Activated CD8-positive, alpha-beta memory T cell treated with anti-CD3 and anti-CD28 coated beads, Interleukin-2, amount 50 U/mL, for 1 hour (primary cell): ENCODE results near the gene UPK3A.
"Not testable (repeated sequence)": the region's sequence is repeated elsewhere in the genome, so short reads cannot be mapped to it uniquely, and the experiment has no call there.

ENCODE experiments used
- DNase-seq: peaks from one replicate; pipeline ENCODE4 v3.0.0-alpha.2; 2020; ENCODE audit errors: extremely low read depth

UPK3A gene

GRCh38 chr22:45281010-45281409 is 3.7 kb upstream of the UPK3A start:
- no peak for DNase-seq

- no peak for DNase-seq
Measured at GRCh38 chr22:45285263-45286058, 712 bp downstream of the UPK3A start.

- DNase-seq, result no peak
Measured at GRCh38 chr22:45286854-45287551, 2.3 kb downstream of the UPK3A start.

GRCh38 chr22:45290410-45290936 is 5.7 kb downstream of the UPK3A start:
- no peak for DNase-seq

DNA sequence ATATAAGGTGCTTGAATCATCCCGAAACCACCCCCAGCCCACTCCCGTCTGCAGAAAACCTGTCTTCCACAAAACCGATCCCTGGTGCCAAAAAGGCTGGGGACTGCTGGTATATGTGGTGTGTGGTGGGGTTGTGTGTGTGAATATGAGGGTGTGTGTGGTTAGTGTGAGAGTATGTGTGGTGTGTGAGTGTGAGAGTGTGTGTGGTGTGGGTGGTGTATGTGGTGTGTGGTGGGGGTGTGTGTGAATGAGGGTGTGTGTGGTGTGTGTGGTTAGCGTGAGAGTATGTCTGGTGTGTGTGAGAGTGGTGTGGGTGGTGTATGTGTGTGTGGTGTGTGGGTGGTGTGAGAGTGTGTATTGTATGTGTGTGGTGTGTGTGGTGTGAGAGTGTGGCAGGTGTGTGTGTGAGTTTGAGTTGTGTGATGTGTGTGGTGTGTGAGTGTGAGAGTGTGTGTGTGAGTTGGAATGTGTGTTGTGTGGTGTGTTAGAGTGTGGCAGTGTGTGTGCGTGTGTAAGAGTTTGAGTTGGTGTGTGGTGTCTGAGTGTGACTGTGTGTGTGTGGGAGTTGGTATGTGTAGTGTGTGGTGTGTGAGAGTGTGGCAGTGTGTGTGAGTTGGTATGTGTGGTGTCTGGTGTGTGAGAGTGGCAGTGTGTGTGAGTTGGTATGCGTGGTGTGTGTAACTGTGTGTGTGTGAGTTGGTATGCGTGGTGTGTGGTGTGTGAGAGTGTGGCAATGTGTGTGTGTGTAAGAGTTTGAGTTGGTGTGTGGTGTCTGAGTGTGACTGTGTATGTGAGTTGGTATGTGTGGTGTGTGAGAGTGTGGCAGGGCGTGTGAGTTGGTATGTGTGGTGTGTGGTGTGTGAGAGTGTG is 6.5 kb downstream of the UPK3A start:
- no peak for DNase-seq

GRCh38 chr22:45291931-45292290 is 7.2 kb downstream of the UPK3A start:
- DNase-seq, result no peak

DNA sequence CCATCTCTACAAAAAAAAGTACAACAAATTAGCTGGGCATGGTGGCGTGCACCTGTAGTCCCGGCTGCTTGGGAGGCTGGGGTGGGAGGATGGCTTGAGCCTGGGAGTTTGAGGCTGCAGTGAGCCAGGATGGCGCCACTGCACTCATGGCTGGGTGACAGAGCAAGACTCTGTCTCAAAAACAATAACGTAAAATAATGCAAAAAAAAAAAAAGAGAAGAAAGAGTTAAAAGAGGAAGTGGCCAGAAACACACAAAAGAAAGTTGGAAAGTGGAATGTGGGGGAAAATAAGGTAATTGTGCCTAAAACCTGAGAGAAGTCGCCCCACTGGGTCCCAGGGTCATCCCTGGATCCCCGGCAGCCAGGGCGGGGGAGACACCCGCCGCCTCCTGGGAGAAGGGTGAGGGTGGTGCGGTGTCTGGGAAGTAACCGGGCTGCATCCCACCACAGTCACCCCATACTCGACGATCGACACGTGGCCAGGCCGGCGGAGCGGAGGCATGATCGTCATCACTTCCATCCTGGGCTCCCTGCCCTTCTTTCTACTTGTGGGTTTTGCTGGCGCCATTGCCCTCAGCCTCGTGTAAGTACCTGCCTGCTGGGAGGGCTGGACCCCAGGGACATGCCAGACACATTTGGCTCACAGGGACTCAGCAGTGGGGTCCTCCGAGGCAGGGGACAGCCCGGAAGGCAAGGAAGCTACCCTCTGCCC is 8.1 kb downstream of the UPK3A start:
- DNase-seq, result no peak

DNA sequence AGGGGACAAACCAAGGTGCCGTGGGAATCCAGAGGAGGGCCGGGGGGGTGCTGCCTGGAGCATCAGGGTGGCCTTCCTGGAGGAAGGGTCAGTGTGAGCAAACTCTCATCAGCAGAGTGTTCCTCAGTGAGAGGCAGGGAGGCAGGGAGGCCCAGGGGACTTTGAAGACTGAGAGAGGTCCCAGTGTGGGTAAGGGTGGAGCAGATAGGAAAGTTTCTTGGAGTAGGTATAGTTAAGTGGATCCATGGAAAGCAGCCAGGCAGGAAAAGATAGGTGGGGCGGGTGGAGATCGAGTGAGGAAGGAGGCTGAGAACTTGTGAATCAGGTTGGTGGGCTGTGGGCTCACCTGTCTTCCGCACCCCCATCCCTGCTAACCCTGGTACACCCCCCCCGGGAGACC is 9.3 kb downstream of the UPK3A start:
- DNase-seq, result no peak

- not testable (repeated sequence) for DNase-seq
Measured at GRCh38 chr22:45295004-45295403, 10.3 kb downstream of the UPK3A start.

- DNase-seq, result no peak
Measured at GRCh38 chr22:45295492-45295891, 10.7 kb downstream of the UPK3A start.

DNA sequence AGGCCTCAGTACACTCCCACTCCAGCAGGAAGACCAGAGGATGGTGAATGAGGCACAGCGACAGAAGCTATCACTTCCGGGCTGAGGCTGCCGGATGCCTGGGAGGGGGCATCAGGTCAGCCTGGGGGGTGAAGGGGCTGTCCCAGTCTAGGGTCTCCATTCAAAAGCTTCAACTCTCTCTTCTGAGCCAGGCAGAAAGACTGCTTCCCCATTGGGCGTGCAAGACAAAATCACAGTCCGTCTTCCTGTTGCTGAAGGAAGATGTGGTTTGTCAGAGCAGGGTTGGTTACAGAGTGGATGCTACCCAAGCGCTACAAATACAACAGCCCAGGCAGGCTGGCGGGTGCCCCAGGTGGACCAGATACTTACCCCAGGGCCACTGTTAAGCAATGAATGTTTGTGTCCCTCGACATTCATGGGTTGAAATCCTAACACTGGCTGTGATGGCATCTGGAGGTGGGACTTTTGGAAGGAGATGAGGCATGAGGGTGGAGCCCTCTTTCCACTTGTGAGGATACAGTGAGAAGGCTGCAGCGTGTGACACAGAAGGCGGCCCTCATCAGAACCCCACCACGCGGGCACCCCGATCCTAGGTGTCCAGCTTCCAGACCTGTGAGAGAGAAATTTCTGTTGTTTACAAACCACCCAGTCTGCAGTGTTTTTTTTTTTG is 12.0 kb downstream of the UPK3A start:
- DNase-seq, result no peak

DNA sequence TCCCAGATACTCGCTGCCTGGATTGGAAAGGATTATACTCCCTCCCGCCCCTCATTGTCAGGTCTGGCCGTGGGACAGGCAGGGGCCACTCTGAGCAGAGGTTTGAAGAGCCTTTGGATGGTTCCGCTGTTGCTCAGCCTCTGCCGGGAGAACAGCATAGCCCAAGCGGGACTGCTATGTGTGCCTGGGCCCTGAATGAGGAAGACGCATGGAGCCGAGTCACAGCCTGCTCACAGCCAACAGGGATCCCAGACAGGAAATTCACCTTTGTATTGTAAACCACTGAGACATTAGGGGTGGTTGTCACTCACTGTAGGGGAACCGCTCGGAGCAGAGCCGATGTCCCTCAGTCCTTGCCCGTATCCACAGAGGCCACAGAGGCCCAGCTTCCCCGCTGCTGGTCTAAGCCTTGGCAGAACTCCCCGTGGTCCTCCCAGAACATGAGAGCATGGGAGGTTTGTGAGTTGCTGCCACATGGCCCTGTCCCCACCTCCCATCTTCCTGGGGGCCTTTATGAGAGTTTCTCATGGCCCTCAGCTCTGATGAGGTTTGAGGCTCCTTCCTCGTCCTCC is 14.3 kb downstream of the UPK3A start:
- DNase-seq, result no peak

- DNase-seq, result no peak
Measured at GRCh38 chr22:45302751-45303150, 18.0 kb downstream of the UPK3A start.

- DNase-seq, result no peak
Measured at GRCh38 chr22:45303181-45303580, 18.4 kb downstream of the UPK3A start.

- no peak for DNase-seq
Measured at GRCh38 chr22:45304971-45305370, 20.2 kb downstream of the UPK3A start.

DNA sequence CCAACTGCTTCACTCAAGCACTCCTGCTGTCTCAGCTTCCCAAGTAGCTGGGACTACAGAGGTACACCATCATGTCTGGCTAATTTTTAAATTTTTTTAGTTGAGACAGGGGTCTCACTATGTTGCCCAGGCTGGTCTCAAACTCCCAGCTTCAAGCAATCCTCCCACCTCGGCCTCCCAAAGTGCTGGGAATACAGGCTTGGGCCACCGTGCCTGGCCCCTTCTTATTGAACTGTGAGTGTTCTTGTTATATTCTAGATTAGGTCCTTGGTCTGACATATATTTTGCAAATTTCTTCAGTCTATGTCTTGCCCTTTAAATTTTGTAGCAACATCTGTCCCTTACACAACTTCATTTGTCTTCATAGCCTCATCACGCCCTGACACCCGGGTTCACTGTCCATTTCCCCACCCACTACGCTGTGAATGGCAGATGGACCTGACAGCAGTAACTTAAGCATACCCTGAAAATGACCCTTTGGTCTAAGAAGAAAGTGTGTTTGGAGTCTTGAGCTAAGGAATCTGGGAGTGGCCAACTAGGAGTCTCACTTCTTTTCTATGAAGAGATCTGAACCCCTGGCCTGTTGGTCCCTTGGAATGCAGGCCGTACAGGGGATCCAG is 20.8 kb downstream of the UPK3A start:
- no peak for DNase-seq

DNA sequence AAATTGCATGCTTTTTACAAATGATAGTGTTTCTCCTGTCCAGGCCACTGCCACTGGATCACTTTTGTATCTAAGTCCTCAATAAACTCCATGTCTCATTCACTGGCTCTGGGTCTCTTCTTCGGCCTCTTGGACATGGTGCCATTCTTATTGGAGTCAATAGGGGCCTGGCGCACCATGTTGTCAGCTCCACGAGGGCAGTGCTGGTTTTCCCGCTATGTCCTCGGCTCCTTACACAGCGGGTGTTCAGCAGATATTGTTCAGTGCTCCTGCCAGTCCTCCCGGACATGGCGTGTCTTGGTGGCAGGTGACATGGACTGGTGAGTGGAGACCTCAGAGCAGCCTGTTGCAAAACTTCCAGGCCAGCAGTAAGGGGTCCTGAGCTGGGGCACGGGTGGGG is 21.4 kb downstream of the UPK3A start:
- no peak for DNase-seq

GRCh38 chr22:45308391-45308956 is 23.7 kb downstream of the UPK3A start:
- no peak for DNase-seq

DNA sequence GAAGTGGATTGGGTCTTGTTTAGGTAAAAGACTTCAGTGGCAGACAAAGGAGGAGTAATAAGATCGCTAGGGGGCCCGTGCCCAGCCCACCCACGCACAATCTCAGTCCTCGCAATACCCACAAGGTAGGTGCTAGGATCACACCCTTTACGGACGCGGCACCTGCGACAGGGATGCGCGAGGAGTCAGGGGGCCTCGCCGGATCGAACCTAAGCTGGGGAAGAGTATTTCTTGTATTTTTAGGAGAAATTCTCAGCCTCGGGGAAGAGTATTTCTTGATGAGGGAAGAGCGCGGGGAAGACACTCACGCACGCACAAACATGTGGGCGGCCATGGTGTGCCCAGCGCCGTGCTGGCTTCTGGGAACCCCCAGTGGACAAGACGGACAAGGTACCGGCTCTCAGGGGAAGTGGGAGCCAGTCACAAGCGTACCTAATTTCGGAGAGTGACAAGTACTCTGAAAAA is 24.2 kb downstream of the UPK3A start:
- DNase-seq, result no peak
